HCT116 (cell line): Measurements from ENCODE around the gene DNMT1. TPM values are rescaled to one million over a fixed set of nuclear protein-coding genes. Genes with fewer than 3 reads are reported as not detected.

Source experiments
- ATAC-seq: fragments of 200-7000 bp; cut with Tn5 transposase; 2 replicates; pipeline ENCODE4 v1.9.1; 2020; ENCODE audit warnings: mild to moderate bottlenecking, moderate library complexity
- BruUV-seq: library from RNA; stranded (reverse); fragments of 400-500 nt; replicated peaks from 2 replicates; lab custom pipeline; 2021; lab: Mats Ljungman, UMichigan
- CTCF ChIA-PET: fragments of 300-600 bp; sonication (Branson Sonifier 250); formaldehyde crosslinking; loops from one replicate; lab custom pipeline; 2021; ENCODE audit warnings: antibody characterized with exemption; lab: Charles Lee
- POLR2A ChIA-PET: fragments of 300-600, 350-600 bp; sonication (Branson Sonifier 250); formaldehyde crosslinking; loops from one replicate; lab custom pipeline; 2021; ENCODE audit warnings: antibody characterized with exemption; lab: Charles Lee
- RAD21 ChIA-PET, 2 experiments: fragments of 300-600 bp; sonication (Branson Sonifier 250); formaldehyde crosslinking; loops; one replicate each; lab custom pipeline; 2023; ENCODE audit warnings: low total read pairs in 2 of 2; ENCODE audit not compliant: uncharacterized antibody in 2 of 2, unreplicated experiment in 2 of 2, low non-redundant PET in 1 of 2; lab: Charles Lee
- DNase-seq: peaks from one replicate; pipeline ENCODE4 v3.0.0-alpha.2; 2010; ENCODE audit warnings: low read depth, low spot score
- H2AFZ ChIP-seq: fragments of 200-600 bp; shearing (Covaris generic), sonication (generic); 2 replicates; pipeline ENCODE4 v1.6.1; 2017; ENCODE audit warnings: low read depth, mixed run types, mixed read lengths, antibody characterized with exemption, low read length; ENCODE audit not compliant: poor library complexity, severe bottlenecking
- H3K27ac ChIP-seq: 2 replicates; pipeline ENCODE4 v1.5.1; 2012; ENCODE audit warnings: low read depth, low read length
- H3K27me3 ChIP-seq: fragments of 200-600 bp; sonication (generic); 2 replicates; pipeline ENCODE4 v1.6.1; 2016; ENCODE audit warnings: mixed run types, low read length, mixed read lengths; ENCODE audit not compliant: insufficient read depth
- H3K36me3 ChIP-seq, 2 experiments: fragments of 200-500 bp in 1 of 2; fragments of 200-600 bp in 1 of 2; sonication (Bioruptor generic) in 1 of 2; sonication (generic) in 1 of 2; 2 replicates each; pipeline versions ENCODE4 v1.5.1 to v1.6.1; 2014 to 2016; ENCODE audit warnings: low read length in 2 of 2, inconsistent platforms in 1 of 2, mixed read lengths in 1 of 2, mixed run types in 1 of 2; ENCODE audit not compliant: insufficient read depth in 2 of 2, control insufficient read depth in 1 of 2
- H3K4me1 ChIP-seq, 2 experiments: fragments of 200-600 bp in 1 of 2; sonication (generic) in 1 of 2; 2 replicates each; pipeline versions ENCODE4 v1.5.1 to v1.6.1; 2012 to 2017; ENCODE audit warnings: low read length in 2 of 2, inconsistent platforms in 1 of 2, mild to moderate bottlenecking in 1 of 2, mixed read lengths in 1 of 2, mixed run types in 1 of 2, moderate library complexity in 1 of 2; ENCODE audit not compliant: insufficient read depth in 2 of 2, control insufficient read depth in 1 of 2
- H3K4me2 ChIP-seq: fragments of 200-600 bp; sonication (generic); 2 replicates; pipeline ENCODE4 v1.6.1; 2017; ENCODE audit warnings: mixed run types, low read length, mixed read lengths
- H3K4me3 ChIP-seq, 2 experiments: fragments of 200-600 bp in 1 of 2; sonication (generic) in 1 of 2; replicated peaks in 1 of 2; 2 replicates each; pipeline ENCODE4 v1.5.1; 2011 to 2016; ENCODE audit warnings: low read length in 2 of 2, control low read depth in 1 of 2, low read depth in 1 of 2, mild to moderate bottlenecking in 1 of 2, mixed read lengths in 1 of 2, mixed run types in 1 of 2
- H3K79me2 ChIP-seq: fragments of 200-600 bp; sonication (generic); 2 replicates; pipeline ENCODE4 v1.6.1; 2017; ENCODE audit warnings: mild to moderate bottlenecking, mixed run types, low read length, moderate library complexity, mixed read lengths; ENCODE audit not compliant: insufficient read depth
- H3K9ac ChIP-seq: fragments of 200-600 bp; sonication (generic); 2 replicates; pipeline ENCODE4 v1.6.1; 2016; ENCODE audit warnings: low read length, mixed read lengths
- H3K9me2 ChIP-seq: fragments of 200-600 bp; sonication (generic), shearing (Covaris generic); 2 replicates; pipeline ENCODE4 v1.6.1; 2017; ENCODE audit warnings: mixed run types, mild to moderate bottlenecking, moderate library complexity; ENCODE audit not compliant: insufficient read depth
- H3K9me3 ChIP-seq, 2 experiments: fragments of 200-500 bp in 1 of 2; fragments of 200-600 bp in 1 of 2; sonication (Bioruptor generic) in 1 of 2; sonication (generic) in 1 of 2; 2 replicates each; pipeline ENCODE4 v1.6.1; 2014 to 2017; ENCODE audit warnings: low read length in 2 of 2, mixed read lengths in 2 of 2, inconsistent platforms in 1 of 2, low read depth in 1 of 2, mild to moderate bottlenecking in 1 of 2, mixed run types in 1 of 2, moderate library complexity in 1 of 2; ENCODE audit not compliant: control insufficient read depth in 1 of 2, insufficient read depth in 1 of 2
- H4K20me1 ChIP-seq: fragments of 200-600 bp; sonication (generic), shearing (Covaris generic); 2 replicates; pipeline ENCODE4 v1.6.1; 2017; ENCODE audit warnings: mixed run types, mild to moderate bottlenecking, moderate library complexity; ENCODE audit not compliant: insufficient read depth
- EZH2 ChIP-seq: fragments of 200-600 bp; sonication (generic); IDR thresholded peaks from 2 replicates; pipeline ENCODE4 v1.6.1; 2017; ENCODE audit warnings: antibody characterized with exemption, mixed run types
- EZH2phosphoT487 ChIP-seq: fragments of 200-600 bp; IDR thresholded peaks from 2 replicates; pipeline ENCODE4 v1.6.1; 2018; ENCODE audit warnings: antibody characterized with exemption, borderline replicate concordance
- MAX ChIP-seq: IDR thresholded peaks from 2 replicates; pipeline ENCODE4 v1.6.1; 2012
- POLR2A ChIP-seq: IDR thresholded peaks from 2 replicates; pipeline ENCODE4 v1.7.0; 2011; ENCODE audit warnings: borderline replicate concordance; ENCODE audit not compliant: insufficient read depth, insufficient read length; ENCODE audit errors: extremely low read depth
- POLR2AphosphoS5 ChIP-seq: IDR thresholded peaks from 2 replicates; pipeline ENCODE4 v1.6.1; 2011; ENCODE audit warnings: mild to moderate bottlenecking, low read depth, low read length, moderate library complexity
- SP1 ChIP-seq: IDR thresholded peaks from 2 replicates; pipeline ENCODE4 v1.6.1; 2012; ENCODE audit warnings: low read depth
- YY1 ChIP-seq: IDR thresholded peaks from 2 replicates; pipeline ENCODE4 v1.6.1; 2011; ENCODE audit warnings: low read length, low read depth, moderate library complexity, mild to moderate bottlenecking; ENCODE audit not compliant: insufficient replicate concordance; ENCODE audit errors: extremely low read depth
- ZNF274 ChIP-seq: fragments of 200-500 bp; sonication (Bioruptor generic); IDR thresholded peaks from 2 replicates; pipeline ENCODE4 v1.6.1; 2014; ENCODE audit warnings: mild to moderate bottlenecking, low read depth, low read length, inconsistent platforms
- intact Hi-C: fragments of 100-400 bp; cut with micrococcal nuclease; formaldehyde crosslinking; loops from 2 replicates; pipeline ENCODE4 v1.10.0; 2022
- total RNA-seq: library from RNA; stranded (reverse); gene quantifications from one replicate; pipeline ENCODE4 v1.2.1, GENCODE V29; 2021; ENCODE audit not compliant: unreplicated experiment

Gene DNMT1
- total RNA-seq, 1 experiment from 2014 or later: 235 TPM

- no peak overlapping the region for H3K4me3 ChIP-seq
- H3K9ac ChIP-seq: no peak overlapping the region
- H3K9me3 ChIP-seq: no peaks in the 10 kb centered on the region
- H4K20me1 ChIP-seq: no peaks in the 10 kb centered on the region
- no peaks in the 10 kb centered on the region for H3K9me2 ChIP-seq
- no peaks in the 10 kb centered on the region for H3K27me3 ChIP-seq
- DNase-seq (no peak), ATAC-seq (no peak)
- H3K79me2 ChIP-seq: no peaks in the 10 kb centered on the region
- H3K27ac ChIP-seq: no peak overlapping the region
- H3K4me2 ChIP-seq: no peak overlapping the region
- POLR2A ChIA-PET: no interaction called here
- CTCF ChIA-PET: no interaction called here
- RAD21 ChIA-PET: no interaction called here
- peaks cover 24 to 66% of the 10 kb centered on the region in 2 experiments; a peak in 3 of 4 replicates for H3K36me3 ChIP-seq
- BruUV-seq: no TSS peak
- peaks cover 0 to 6% of the 10 kb centered on the region in 2 experiments; a peak in 2 of 4 replicates for H3K4me1 ChIP-seq
- intact Hi-C loops: no loop called here
- no peak for TF ChIP-seq POLR2A
- no peak for TF ChIP-seq ZNF274
- TF ChIP-seq SP1: no peak
- no peak for TF ChIP-seq POLR2AphosphoS5
- H2AFZ ChIP-seq: no peak overlapping the region
Measured at GRCh38 chr19:10134040-10134439, 60.7 kb downstream of the DNMT1 start.

- H3K4me2 ChIP-seq: no peak overlapping the region
- CTCF ChIA-PET: interaction anchor here (1.5 kb wide), 1 partner anchor 117 kb away, joined by 3 read pairs; no protein-coding TSS in a partner anchor
- peaks cover 23 to 61% of the 10 kb centered on the region in 2 experiments; a peak in 3 of 4 replicates for H3K36me3 ChIP-seq
- no peaks in the 10 kb centered on the region for H3K79me2 ChIP-seq
- TF ChIP-seq YY1 (no peak), SP1 (no peak), POLR2AphosphoS5 (no peak), MAX (no peak), EZH2phosphoT487 (no peak), EZH2 (no peak)
- TF ChIP-seq, all 23 proteins: peak for 0
- BruUV-seq: no TSS peak
- H3K9ac ChIP-seq: no peak overlapping the region
- H3K9me3 ChIP-seq: no peaks in the 10 kb centered on the region
- H3K27ac ChIP-seq: no peak overlapping the region
- peaks cover 0 to 6% of the 10 kb centered on the region in 2 experiments; a peak in 2 of 4 replicates for H3K4me1 ChIP-seq
- no peaks in the 10 kb centered on the region for H4K20me1 ChIP-seq
- H3K9me2 ChIP-seq: no peaks in the 10 kb centered on the region
- no peaks in the 10 kb centered on the region for H3K27me3 ChIP-seq
- H2AFZ ChIP-seq: no peak overlapping the region
- H3K4me3 ChIP-seq: no peak overlapping the region
- DNase-seq: no peak
- ChIA-PET RAD21 (no interaction called here), POLR2A (no interaction called here)
- intact Hi-C loops: no loop called here
- no peak for ATAC-seq
Measured at GRCh38 chr19:10133596-10133995, 61.2 kb downstream of the DNMT1 start.
